HG02623 (cell line): ENCODE measurements around the gene KDM1A.

Experiments
- ATAC-seq: cut with Tn5 transposase; IDR thresholded peaks from one replicate; pipeline ENCODE4 v1.9.1; 2021; ENCODE audit warnings: moderate library complexity; ENCODE audit not compliant: unreplicated experiment

The KDM1A gene

GRCh38 chr1:23103001-23103889, 84.0 kb downstream of the KDM1A start:
- ATAC-seq: no peak

- no peak for ATAC-seq
Measured at GRCh38 chr1:23108918-23109533, 89.8 kb downstream of the KDM1A start.

GRCh38 chr1:23110391-23110790, 91.1 kb downstream of the KDM1A start:
- no peak for ATAC-seq

GRCh38 chr1:23111600-23112535, 92.6 kb downstream of the KDM1A start:
- ATAC-seq: no peak

GRCh38 chr1:23114424-23115079, 95.3 kb downstream of the KDM1A start:
- ATAC-seq: no peak

GRCh38 chr1:23116216-23116836, 97.1 kb downstream of the KDM1A start:
- ATAC-seq: no peak

GRCh38 chr1:23116921-23117699, 97.8 kb downstream of the KDM1A start:
- no peak for ATAC-seq

- no peak for ATAC-seq
Measured at GRCh38 chr1:23118407-23118806, 99.1 kb downstream of the KDM1A start.

GRCh38 chr1:23118957-23119792, 99.9 kb downstream of the KDM1A start:
- no peak for ATAC-seq

GRCh38 chr1:23120383-23120782, 101.1 kb downstream of the KDM1A start:
- ATAC-seq: no peak

- no peak for ATAC-seq
Measured at GRCh38 chr1:23122023-23122748, 102.9 kb downstream of the KDM1A start.

- ATAC-seq: no peak
Measured at GRCh38 chr1:23122796-23123195, 103.5 kb downstream of the KDM1A start.

GRCh38 chr1:23123528-23123927, 104.3 kb downstream of the KDM1A start:
- ATAC-seq: no peak

GRCh38 chr1:23124259-23125026, 105.2 kb downstream of the KDM1A start:
- ATAC-seq: no peak

GRCh38 chr1:23125489-23125888, 106.2 kb downstream of the KDM1A start:
- no peak for ATAC-seq

- no peak for ATAC-seq
Measured at GRCh38 chr1:23126200-23126599, 106.9 kb downstream of the KDM1A start.

- no peak for ATAC-seq
Measured at GRCh38 chr1:23126801-23127200, 107.5 kb downstream of the KDM1A start.
